PC-3 (cell line): ENCODE results near the gene PRSS1.

Source experiments
- CTCF ChIP-seq: fragments of 300-600 bp; sonication (generic); conservative IDR thresholded peaks from 2 replicates; pipeline ENCODE4 v1.5.1; 2017; ENCODE audit warnings: antibody characterized with exemption, low read depth, mild to moderate bottlenecking, low read length
- EZH2 ChIP-seq: fragments of 300-600 bp; sonication (generic); IDR thresholded peaks from one replicate; pipeline ENCODE4 v1.6.1; 2017; ENCODE audit warnings: antibody characterized with exemption, mild to moderate bottlenecking, low read length; ENCODE audit not compliant: unreplicated experiment

GRCh38 chr7:142739923-142740492 is 9.3 kb upstream of the PRSS1 start:
- TF ChIP-seq EZH2: no peak
- peak; percentile 36 for TF ChIP-seq CTCF
